GM12872 (cell line): ENCODE data around the gene DHRS7B.

Experiments
- CTCF ChIP-seq: IDR thresholded peaks from 3 replicates; pipeline ENCODE4 v1.5.1; 2011; ENCODE audit warnings: low read depth, mild to moderate bottlenecking, low read length, moderate library complexity; ENCODE audit not compliant: insufficient read depth

Gene DHRS7B

GRCh38 chr17:21134559-21134958 lies 7.8 kb downstream of the DHRS7B start:
- TF ChIP-seq CTCF: no peak

- TF ChIP-seq CTCF: no peak
These were observed 14.1 kb downstream of the DHRS7B start for GRCh38 chr17:21140911-21141310.

GRCh38 chr17:21141331-21141730 lies 14.6 kb downstream of the DHRS7B start:
- no peak for TF ChIP-seq CTCF

GRCh38 chr17:21143695-21144094 lies 16.9 kb downstream of the DHRS7B start:
- TF ChIP-seq CTCF: no peak

- TF ChIP-seq CTCF: no peak
These were observed 19.7 kb downstream of the DHRS7B start for GRCh38 chr17:21146362-21147015.

- no peak for TF ChIP-seq CTCF
These were observed 22.9 kb downstream of the DHRS7B start for GRCh38 chr17:21149621-21150020.

GRCh38 chr17:21152731-21153130 lies 26.0 kb downstream of the DHRS7B start:
- no peak for TF ChIP-seq CTCF
